ENCODE results near the gene IL37.

The IL37 gene

DNA sequence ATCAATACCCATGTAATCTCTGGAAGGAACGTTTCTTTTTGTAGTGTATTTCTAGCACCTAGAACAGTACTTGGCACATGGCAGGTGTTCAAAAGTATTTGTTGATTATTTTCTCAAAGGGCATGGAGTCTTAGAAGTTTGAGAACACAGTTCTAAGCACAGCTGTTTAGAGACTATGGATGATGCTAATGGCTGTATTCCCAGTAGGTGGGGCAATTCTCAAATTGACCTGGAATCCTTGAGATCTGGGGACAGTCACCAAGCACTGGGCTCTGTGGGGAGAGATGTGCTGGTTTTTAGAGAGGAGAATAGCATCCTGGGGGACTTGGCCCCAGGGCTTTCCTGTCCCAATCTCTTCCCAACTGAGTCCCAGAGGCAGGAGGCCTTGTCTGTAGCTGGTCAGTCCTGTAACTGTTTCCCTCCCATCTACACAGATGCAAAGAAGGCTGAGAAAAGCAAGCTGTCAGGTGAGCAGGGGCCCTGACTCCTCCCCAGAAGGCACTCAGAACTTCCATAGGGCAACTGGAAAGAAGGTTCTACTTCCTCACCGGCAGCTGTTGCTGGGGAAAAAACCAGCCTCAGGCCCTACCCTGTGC, 49.4 kb downstream of the IL37 start:
- DNase-seq (ENCODE audit: low spot score): no peak

DNA sequence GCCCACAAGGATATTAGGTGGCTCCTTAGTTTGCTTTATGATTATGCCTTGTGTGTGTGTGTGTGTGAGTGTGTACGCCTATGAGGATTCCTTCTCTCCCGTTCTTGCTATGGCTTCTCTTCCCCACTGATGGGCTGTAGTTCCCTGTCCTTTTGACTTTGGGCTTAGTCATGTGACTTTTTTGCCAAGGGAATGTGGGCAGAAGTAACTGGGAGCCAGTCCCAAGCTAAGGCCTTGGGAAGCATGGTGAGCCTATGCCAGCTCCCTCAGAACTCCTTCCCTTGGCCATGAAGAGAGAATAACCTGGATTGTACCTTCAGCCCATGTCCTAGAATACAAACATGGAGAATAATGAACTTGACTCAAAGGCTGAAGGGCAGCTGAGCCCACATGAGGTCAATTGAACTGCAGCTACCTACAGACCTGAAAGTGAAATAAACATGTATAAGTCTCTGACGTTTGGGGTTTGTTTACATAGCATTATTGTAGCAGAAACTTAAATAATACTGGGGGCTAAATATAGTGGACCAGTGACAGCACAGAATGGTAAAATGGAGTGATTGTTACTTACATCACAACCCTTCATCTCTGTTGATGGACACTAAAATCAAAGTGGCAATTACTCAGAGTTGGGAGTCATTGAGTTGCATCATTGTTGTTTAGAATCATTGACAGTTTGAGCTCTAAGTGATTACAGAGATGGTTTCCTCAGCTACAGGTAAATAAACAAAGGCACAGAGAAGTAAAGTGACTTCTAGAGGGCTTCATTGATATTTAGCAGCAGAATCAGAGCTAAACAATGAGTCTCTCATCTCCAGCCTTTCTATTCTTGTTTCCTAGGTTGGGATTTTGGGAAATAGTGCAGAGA, 51.6 kb downstream of the IL37 start:
- DNase-seq (ENCODE audit: low spot score): no peak

DNA sequence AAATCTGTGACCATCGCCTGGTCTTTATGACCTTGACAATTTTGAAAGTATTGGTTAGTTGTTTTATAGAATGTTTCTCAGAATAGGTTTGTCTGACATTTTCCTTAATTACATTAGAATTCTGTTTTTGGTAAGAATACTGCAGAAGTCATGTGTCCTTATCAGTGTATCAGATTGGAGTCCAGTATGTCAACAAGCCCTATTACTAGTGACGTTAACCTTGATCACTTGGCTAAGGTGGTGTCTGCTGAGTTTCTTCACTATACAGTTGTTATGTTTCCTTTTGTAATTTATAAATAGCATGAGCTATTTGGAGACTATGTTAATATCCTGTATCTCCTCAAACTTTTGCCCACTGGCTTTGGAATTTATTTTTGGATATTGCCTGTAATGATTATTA, 56.1 kb downstream of the IL37 start:
- DNase-seq (ENCODE audit: low spot score): no peak

All from ecto neural progenitor cell (in vitro differentiated cells).